ENCODE results near the gene PLIN3.
"Not testable (repeated sequence)": the region's sequence is repeated elsewhere in the genome, so short reads cannot be mapped to it uniquely, and the experiment has no call there.

Gene PLIN3

DNA sequence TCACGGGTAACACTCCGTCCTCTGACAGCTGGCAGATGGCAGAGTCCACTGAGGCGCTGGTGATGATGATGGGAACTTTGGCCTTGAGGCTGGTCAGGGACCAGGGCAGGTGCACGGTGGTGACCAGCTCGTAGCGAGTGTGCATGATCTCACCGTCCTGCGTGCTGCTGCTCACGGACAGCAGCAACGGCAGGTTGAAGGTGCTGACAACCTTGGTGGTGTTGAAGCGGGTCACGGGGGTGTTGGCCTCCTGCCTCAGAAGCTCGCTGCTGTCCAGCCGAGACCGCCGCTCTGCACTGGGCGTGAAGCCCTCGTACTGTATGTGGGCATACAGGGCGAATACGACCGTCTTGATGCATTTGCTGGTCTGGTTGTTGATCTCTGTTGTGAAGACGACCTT is 23.6 kb upstream of the PLIN3 start:
- no peak for DNase-seq

GRCh38 chr19:4889034-4889815 is 21.8 kb upstream of the PLIN3 start:
- DNase-seq: peak in 1 of 2 experiments; percentile 64

DNA sequence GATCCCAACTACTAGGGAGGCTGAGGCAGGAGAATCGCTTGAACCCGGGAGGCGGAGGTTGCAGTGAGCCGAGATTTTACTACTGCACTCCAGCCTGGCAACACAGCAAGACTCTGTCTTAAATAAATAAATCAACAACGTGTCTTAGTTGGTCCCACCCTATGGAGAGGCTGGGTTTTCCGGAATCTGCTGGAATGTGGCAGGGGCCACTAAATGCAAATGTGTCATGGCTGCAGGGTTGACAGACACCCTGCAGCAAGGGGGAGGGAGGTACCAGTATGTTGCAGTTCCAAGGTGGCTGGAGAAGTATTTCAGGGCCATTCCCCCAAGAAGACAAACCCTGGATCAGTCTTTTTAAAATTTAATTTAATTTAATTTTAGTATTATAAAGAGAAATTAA is 20.3 kb upstream of the PLIN3 start:
- not testable (repeated sequence) for DNase-seq

- not testable (repeated sequence) for DNase-seq
These were observed 17.5 kb upstream of the PLIN3 start for GRCh38 chr19:4884993-4885392.

DNA sequence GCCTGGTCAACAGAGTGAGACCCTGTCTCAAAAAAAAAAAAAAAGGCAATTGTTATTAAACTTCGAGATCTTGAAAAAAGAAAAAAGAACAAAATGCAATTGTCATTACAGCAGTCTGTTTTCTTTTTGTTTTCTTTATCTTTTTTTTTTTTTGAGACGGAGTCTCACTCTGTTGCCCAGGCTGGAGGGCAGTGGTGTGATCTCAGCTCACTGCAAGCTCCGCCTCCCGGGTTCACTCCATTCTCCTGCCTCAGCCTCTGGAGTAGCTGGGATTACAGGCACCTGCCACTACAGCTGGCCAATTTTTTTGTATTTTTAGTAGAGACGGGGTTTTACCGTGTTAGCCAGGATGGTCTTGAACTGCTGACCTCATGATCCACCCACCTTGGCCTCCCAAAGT is 15.4 kb upstream of the PLIN3 start:
- DNase-seq: not testable (repeated sequence)

DNA sequence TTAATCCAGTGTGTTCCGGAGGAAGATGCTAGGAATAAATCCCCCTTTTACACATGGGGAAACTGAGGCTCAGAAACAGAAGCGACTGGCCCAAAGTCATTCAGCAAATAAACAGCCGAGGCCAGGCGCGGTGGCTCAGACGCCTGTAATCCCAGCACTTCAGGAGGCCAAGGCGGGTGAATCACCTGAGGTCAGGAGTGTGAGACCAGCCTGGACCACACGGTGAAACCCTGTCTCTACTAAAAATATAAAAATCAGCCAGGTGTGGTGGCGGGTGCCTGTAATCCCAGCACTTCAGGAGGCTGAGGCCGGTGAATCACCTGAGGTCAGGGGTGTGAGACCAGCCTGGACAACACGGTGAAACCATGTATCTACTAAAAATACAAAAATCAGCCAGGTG is 11.6 kb upstream of the PLIN3 start:
- no peak for DNase-seq

- DNase-seq: no peak
These were observed 11.1 kb upstream of the PLIN3 start for GRCh38 chr19:4878491-4878968.

DNA sequence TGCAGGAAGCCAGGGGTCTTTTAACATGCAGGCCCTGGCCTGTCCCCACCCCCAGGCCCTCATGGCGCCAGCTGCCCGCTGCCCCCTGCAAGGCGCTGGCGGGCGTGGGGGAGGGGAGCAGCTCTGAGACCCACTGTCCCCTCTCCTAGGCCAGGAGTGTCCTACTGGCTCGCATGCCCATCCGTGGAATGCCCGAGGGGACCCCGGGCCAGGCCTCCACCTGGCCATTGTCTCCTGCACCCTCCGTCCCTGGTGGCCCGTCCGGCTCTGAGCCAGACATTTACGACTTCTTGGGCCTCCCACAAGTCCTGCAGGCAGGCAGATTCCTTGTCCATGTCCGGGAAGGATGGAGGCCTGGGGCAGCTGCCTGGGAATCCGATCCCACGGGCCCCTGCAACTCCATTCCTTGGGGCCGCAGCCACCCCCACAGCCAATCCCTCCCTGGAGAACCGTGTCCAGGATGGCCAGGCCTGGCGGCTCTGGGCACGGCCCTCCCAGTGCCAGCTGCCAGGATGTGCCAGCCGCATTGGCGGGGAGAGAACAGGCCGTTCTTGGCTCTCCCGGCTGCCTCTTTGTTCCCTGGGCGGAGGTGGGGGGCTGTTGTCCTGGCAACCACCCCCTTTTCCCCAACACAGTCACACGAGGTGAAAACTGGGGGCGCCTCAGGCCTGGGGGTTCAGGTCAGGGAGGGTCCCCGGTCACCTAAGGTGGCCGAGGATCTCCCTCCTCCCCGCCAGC is 10.5 kb upstream of the PLIN3 start:
- no peak for DNase-seq

GRCh38 chr19:4873930-4874329 is 6.5 kb upstream of the PLIN3 start:
- no peak for DNase-seq

- DNase-seq: no peak
These were observed 4.2 kb upstream of the PLIN3 start for GRCh38 chr19:4871711-4872110.

GRCh38 chr19:4870025-4870700 is 2.7 kb upstream of the PLIN3 start:
- DNase-seq: no peak

DNA sequence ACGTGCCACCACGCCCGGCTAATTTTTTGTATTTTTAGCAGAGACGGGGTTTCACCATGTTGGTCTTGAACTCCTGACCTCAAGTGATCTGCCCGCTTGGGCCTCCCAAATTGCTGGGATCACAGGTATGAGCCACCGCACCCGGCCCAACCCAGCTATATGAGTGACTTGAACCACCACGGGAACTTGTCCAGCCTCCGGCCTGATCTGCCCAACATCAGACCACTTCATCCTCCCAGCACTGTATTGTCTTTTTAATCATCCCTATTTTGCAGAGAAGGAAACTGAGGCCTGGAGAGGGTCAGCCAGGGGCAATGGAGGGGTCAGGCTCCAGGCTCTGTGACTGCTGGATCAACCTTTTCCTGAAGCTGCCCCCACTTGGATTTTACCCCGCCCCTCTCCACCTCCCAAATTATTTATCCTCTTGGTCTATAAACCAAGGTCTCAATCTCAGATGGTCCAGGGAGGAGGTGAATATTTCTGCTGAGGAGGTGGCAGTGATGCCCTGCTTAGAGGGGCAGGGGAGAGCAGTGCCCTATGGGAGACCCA is 893 bp upstream of the PLIN3 start:
- no peak for DNase-seq

DNA sequence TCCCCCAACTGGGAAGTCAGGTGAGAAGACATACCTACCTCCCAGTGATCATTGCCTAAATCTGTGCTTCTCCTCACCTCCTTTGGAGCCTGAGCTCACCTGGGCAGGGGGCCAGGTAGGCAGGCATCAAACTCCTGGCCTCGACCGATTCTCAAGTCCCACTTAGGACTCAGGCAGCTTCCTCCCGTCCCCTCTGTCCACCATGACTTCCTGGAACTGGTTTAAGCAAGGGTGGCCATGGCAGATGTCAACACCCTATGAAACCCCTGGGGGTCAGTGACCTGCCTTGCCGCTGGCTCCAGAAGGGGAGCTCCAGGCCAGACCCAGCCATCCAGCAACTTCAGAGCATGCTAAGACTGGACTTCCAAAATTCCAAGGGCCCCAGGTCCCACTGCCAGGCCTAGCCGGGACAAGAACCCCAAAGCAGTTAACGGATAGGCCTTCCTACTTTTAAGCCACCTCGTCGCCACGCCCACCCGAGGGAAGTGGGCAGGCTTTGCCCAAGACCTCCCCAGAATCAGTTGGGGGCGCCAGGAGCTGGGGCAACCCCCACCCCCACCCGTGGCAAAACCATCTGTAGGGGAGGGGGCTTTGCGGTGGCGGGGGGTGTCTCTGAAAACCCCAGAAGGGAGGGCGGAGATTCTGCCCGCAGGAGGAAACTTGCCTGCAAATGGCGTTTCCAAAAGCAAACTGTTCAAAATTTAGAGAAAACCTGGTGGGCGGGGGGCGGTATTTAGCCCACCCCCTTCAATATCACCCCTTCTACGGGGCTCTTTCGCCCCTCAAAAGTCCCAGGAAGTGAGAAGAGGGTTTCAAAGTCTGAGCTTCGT is 657 bp downstream of the PLIN3 start:
- no peak for DNase-seq

GRCh38 chr19:4861147-4861546 is 6.3 kb downstream of the PLIN3 start:
- peak in 1 of 2 experiments; percentile 10 for DNase-seq

- DNase-seq: no peak
These were observed 7.8 kb downstream of the PLIN3 start for GRCh38 chr19:4859697-4860096.

DNA sequence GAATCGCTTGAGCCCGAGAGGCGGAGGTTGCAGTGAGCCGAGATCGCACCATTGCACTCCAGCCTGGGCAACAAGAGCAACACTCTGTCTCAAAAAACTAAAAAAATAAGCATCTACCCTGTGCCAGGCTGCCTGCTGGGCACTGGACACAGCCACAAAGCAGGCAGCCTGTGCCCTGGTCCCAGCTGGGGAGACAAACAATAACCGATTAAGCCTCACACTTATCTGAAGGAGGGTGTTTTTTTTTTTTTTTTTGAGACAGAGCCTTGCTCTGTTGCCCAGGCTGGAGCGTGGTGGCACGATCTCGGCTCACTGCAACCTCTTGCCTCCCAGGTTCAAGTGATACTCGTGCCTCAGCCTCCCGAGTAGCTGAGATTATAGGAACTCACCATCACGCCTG is 11.0 kb downstream of the PLIN3 start:
- DNase-seq: not testable (repeated sequence)

DNA sequence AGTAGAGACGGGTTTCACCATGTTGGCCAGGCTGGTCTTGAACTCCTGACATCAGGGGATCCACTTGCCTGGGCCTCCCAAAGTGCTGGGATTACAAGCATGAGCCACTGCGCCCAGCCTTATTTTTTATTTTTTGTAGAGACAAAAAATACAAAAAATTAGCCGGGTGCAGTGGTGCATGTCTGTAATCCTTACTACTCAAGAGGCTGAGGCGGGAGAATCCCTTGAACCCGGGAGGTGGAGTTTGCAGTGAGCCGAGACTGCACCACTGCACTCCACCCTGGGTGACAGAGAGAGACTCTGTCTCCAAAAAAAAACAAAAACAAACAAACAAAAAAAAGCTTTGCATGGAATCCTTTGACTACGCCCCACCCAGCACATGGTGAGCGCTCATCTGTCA is 14.0 kb downstream of the PLIN3 start:
- DNase-seq: not testable (repeated sequence)

DNA sequence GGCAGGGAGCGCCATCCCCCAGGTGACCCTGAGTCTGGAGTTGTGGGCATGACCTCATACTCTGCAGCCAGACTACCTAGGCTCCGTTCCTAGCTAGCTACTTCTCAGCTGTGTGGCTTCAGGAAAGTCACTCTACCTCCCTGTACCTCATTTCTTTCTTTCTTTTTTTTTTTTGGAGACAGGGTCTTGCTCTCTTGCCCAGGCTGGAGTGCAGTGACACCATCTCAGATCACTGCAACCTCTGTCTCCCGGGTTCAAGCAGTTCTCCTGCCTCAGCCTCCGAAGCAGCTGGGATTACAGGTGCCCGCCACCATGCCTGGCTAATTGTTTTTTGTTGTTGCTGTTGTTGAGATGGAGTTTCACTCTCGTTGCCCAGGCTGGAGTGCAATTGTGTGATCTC is 15.0 kb downstream of the PLIN3 start:
- DNase-seq: no peak

DNA sequence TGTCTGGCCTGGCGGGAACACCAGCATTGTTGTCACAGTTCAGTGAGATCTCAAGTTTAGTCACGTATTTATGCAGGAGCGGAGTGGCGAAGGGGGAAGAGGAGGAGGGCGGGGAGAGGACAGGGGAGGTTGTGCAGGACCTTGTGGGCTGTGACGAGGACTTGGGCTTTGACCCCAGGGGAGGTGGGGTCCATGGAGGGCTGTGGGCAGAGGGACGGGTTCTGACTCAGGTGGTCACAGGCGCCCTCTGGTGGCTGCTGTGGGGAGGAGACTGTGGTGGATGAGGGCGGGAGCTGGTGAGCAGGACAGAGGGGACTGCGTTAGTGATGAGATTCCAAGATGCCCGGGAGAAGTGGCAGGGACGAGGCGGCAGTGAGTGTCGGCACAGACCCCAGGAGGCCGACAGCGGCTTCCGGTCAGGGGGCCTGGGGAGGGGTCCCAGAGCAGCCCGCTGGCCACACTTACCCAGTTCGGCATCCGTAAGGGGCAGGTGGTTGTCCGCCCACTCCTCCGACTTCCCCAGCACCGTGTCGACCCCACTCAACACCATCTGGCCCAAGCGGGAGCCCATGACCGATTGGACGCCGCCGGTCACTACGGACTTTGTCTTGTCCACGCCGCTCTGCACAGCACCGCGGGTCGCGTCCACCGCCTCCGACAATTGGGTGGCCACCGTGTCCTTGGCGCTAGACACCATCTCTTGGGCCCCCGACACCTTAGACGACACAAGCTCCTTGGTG is 15.7 kb downstream of the PLIN3 start:
- peak; percentile 66 to 77 for DNase-seq

DNA sequence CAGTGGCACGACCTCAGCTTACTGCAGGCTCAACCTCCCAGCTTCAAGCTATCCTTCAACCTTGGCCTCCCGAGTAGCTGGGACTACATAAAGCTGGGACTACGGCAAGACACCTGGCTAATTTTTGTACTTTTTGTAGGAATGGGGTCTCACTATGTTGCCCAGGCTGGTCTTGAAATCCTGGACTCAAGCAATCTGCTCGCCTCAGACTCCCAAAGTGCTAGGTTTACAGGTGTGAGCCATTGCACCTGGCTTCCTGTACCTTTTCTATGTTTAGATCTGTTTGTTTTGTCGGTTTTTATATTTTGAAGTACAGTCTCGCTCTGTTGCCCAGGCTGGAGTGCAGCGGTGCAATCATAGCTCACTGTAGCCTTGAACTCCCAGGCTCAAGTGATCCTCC is 18.4 kb downstream of the PLIN3 start:
- DNase-seq: no peak

- no peak for DNase-seq
These were observed 20.1 kb downstream of the PLIN3 start for GRCh38 chr19:4847190-4847973.
